ENCODE data around the gene DOCK1.
"Not testable (repeated sequence)": the region's sequence is repeated elsewhere in the genome, so short reads cannot be mapped to it uniquely, and the experiment has no call there.

Gene DOCK1

DNA sequence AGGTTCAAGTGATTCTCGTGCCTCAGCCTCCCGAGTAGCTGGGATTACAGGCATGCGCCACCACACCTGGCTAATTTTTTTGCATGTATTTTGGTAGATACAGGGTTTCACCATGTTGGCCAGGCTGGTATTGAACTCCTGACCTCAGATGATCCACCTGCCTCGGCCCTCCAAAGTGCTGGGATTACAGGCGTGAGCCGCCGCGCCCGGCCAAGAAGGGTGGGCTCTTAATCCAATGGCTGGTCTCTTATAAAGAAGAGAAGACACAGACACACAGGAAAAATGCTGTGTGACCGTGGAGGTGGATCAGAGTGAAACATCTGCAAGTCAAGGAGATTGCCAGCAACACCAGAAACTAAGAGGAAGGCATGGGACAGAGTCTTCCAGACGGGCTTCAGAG lies 394.0 kb downstream of the DOCK1 start:
- H3K27me3 ChIP-seq (ENCODE audit: control insufficient read depth, insufficient read depth, low read length); H3K9me3 ChIP-seq (ENCODE audit: control insufficient read depth, low read depth, low read length); H3K4me3 ChIP-seq (ENCODE audit: low read length); H3K9ac ChIP-seq (ENCODE audit: low read length); H3K27ac ChIP-seq (ENCODE audit: low read length); H3K36me3 ChIP-seq (ENCODE audit: control insufficient read depth, low read depth, low read length): not testable (repeated sequence)
- H3K4me1 ChIP-seq (ENCODE audit: control insufficient read depth, low read depth, low read length), result peaks cover 16% of the 10 kb centered on the region

DNA sequence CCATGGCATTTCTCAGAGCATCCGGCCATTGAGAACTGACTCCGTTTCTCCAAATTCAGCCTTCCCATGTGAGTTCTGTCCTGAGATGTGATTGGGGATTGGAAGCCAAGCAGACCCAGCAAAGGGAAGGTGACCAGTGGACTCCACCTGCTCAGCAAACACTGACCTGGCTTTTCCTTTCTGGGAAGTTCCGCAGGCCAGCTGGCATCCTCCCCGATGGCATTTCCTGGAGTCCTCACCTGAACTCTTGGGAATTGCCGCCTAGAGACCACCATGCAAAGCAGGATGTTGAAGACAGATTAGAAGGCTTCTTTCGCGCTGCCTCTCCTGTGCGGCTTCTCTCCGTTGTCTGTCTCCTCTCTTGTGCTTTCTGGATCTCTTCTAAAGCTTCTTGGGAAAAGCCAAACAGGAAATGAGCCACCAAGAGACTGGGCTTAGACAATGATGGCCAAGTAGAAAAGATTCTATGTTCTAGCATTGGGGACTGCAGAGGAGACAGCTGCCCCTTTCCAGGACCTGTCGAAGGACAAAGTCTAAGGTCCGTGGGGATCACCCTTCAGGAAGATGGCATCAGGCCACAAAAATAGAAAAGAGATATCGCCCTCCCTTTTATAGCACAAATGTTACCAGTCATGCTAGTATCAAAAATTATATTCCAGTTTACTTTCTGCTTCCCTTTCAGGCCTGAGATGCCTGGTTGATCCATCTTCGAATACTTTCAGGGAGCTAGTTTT lies 394.9 kb downstream of the DOCK1 start:
- no peaks in the 10 kb centered on the region for H3K9me3 ChIP-seq (ENCODE audit: control insufficient read depth, low read depth, low read length)
- H3K27me3 ChIP-seq (ENCODE audit: control insufficient read depth, insufficient read depth, low read length), result no peaks in the 10 kb centered on the region
- no peak overlapping the region for H3K4me3 ChIP-seq (ENCODE audit: low read length)
- peaks cover 16% of the 10 kb centered on the region for H3K4me1 ChIP-seq (ENCODE audit: control insufficient read depth, low read depth, low read length)
- no peaks in the 10 kb centered on the region for H3K36me3 ChIP-seq (ENCODE audit: control insufficient read depth, low read depth, low read length)
- no peak overlapping the region for H3K27ac ChIP-seq (ENCODE audit: low read length)
- no peak overlapping the region for H3K9ac ChIP-seq (ENCODE audit: low read length)

DNA sequence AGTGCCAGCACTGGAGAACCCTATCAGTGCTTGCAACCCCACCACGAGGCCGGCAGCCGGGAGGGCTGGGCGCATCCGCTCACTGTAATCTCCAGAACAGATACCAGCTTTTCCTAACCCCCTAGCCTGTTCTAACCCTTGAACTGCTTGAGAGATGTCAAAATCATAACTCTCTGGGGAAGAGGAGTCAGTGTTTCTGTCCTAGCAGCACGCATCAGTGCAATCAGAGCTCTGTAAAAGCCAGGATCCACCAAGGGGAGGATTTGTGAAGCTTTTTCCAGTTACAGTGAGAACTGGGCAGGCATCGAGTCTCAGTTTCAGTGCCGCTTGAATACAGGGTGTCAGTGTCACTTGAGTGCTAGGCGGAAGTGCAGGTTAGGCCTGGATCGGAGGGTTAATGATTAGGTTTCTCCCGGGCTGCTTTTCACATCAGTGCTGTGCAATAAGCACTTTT lies 395.7 kb downstream of the DOCK1 start:
- H3K9me3 ChIP-seq (ENCODE audit: control insufficient read depth, low read depth, low read length), result no peaks in the 10 kb centered on the region
- H3K9ac ChIP-seq (ENCODE audit: low read length), result no peak overlapping the region
- H3K27ac ChIP-seq (ENCODE audit: low read length), result no peak overlapping the region
- H3K27me3 ChIP-seq (ENCODE audit: control insufficient read depth, insufficient read depth, low read length), result no peaks in the 10 kb centered on the region
- H3K36me3 ChIP-seq (ENCODE audit: control insufficient read depth, low read depth, low read length), result no peaks in the 10 kb centered on the region
- peaks cover 13% of the 10 kb centered on the region for H3K4me1 ChIP-seq (ENCODE audit: control insufficient read depth, low read depth, low read length)
- H3K4me3 ChIP-seq (ENCODE audit: low read length), result no peak overlapping the region

DNA sequence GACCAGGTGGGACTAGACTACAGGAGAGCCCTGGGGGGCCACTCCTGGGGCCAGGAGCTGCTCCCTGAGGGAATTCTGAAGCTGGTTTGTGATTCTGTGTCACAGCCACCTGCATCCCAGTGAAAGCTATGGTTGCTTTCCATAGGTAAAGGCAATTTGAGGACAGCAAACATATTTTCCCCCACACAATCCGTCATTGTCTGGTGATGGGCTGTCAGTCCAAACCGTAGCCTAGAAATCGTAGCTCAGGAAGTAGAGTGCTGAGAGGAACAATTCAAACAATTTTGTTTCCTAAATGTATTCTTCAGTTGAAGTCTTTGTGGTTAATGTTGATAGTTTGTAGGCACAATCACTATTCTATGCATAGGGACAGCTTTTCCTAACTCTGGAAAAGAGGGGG lies 397.1 kb downstream of the DOCK1 start:
- H3K4me1 ChIP-seq (ENCODE audit: control insufficient read depth, low read depth, low read length), result peaks cover 5% of the 10 kb centered on the region
- no peaks in the 10 kb centered on the region for H3K27me3 ChIP-seq (ENCODE audit: control insufficient read depth, insufficient read depth, low read length)
- no peaks in the 10 kb centered on the region for H3K36me3 ChIP-seq (ENCODE audit: control insufficient read depth, low read depth, low read length)
- no peak overlapping the region for H3K4me3 ChIP-seq (ENCODE audit: low read length)
- no peak overlapping the region for H3K9ac ChIP-seq (ENCODE audit: low read length)
- no peaks in the 10 kb centered on the region for H3K9me3 ChIP-seq (ENCODE audit: control insufficient read depth, low read depth, low read length)
- no peak overlapping the region for H3K27ac ChIP-seq (ENCODE audit: low read length)

DNA sequence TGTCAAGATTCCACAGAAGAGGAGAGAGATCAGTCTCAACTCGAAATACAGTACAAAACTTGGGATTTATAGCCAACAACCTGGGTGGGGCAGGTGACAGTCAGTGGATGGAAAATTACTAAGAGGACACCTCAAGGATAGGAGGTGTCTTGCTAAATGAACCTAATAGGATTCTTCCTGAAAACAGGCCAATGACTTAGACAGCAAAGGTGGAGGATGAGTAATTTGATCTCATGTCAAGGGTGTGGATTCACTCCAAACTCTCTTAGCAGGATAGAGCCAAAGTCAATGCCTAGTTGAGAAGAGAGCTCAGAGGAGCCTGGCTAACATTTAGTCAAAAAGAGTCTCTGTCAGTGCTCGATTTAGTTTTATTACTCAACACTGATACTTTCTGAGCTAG lies 397.9 kb downstream of the DOCK1 start:
- H3K9ac ChIP-seq (ENCODE audit: low read length), result no peak overlapping the region
- H3K9me3 ChIP-seq (ENCODE audit: control insufficient read depth, low read depth, low read length), result no peaks in the 10 kb centered on the region
- no peaks in the 10 kb centered on the region for H3K36me3 ChIP-seq (ENCODE audit: control insufficient read depth, low read depth, low read length)
- H3K27ac ChIP-seq (ENCODE audit: low read length), result no peak overlapping the region
- H3K4me3 ChIP-seq (ENCODE audit: low read length), result no peak overlapping the region
- H3K27me3 ChIP-seq (ENCODE audit: control insufficient read depth, insufficient read depth, low read length), result no peaks in the 10 kb centered on the region
- H3K4me1 ChIP-seq (ENCODE audit: control insufficient read depth, low read depth, low read length), result peaks cover 5% of the 10 kb centered on the region

DNA sequence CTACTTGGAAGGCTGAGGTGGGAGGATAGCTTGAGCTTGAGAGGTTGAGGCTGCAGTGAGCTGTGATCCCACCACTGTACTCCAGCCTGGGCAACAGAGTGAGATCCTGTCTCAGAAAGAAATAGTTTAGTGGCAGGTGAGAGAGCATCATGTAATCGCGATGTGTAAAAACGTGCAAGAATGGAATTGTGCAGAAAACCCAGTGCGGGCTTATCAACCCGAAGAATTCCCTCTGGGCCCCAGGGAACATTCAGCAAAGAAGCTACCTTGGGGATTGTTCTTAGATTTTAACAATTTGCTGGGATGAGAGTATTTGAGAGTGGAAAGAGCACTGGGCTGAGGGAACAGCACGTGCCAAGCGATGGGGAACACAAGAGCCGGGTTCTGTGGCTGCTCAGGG lies 398.5 kb downstream of the DOCK1 start:
- no peak overlapping the region for H3K9ac ChIP-seq (ENCODE audit: low read length)
- no peak overlapping the region for H3K27ac ChIP-seq (ENCODE audit: low read length)
- no peaks in the 10 kb centered on the region for H3K9me3 ChIP-seq (ENCODE audit: control insufficient read depth, low read depth, low read length)
- no peaks in the 10 kb centered on the region for H3K27me3 ChIP-seq (ENCODE audit: control insufficient read depth, insufficient read depth, low read length)
- no peaks in the 10 kb centered on the region for H3K36me3 ChIP-seq (ENCODE audit: control insufficient read depth, low read depth, low read length)
- H3K4me1 ChIP-seq (ENCODE audit: control insufficient read depth, low read depth, low read length), result peaks cover 5% of the 10 kb centered on the region
- H3K4me3 ChIP-seq (ENCODE audit: low read length), result no peak overlapping the region

DNA sequence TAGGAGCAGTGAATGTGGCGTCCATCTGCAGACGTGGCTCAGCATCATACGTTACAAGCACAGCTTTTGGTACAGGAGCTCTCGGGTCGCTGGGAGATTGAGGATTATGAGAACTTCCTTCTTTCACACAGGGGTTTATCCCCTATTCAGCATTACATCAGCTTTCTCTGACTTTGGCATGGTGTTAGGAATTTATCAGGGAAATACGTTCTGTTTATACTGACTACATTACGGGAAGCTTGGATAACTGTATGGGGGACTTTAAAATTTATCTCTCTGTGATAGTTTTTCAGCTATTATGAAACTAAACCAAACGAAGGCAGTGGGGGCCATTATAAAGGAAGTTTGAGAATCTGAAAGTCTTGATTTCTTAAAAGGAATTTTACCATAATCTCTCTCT lies 401.3 kb downstream of the DOCK1 start:
- Histone ChIP-seq H3K36me3 (ENCODE audit: control insufficient read depth, low read depth, low read length) (no peaks in the 10 kb centered on the region), H3K27ac (ENCODE audit: low read length) (no peak overlapping the region), H3K9me3 (ENCODE audit: control insufficient read depth, low read depth, low read length) (no peaks in the 10 kb centered on the region), H3K9ac (ENCODE audit: low read length) (no peak overlapping the region), H3K4me1 (ENCODE audit: control insufficient read depth, low read depth, low read length) (peaks cover 18% of the 10 kb centered on the region), H3K4me3 (ENCODE audit: low read length) (no peak overlapping the region), H3K27me3 (ENCODE audit: control insufficient read depth, insufficient read depth, low read length) (no peaks in the 10 kb centered on the region)

DNA sequence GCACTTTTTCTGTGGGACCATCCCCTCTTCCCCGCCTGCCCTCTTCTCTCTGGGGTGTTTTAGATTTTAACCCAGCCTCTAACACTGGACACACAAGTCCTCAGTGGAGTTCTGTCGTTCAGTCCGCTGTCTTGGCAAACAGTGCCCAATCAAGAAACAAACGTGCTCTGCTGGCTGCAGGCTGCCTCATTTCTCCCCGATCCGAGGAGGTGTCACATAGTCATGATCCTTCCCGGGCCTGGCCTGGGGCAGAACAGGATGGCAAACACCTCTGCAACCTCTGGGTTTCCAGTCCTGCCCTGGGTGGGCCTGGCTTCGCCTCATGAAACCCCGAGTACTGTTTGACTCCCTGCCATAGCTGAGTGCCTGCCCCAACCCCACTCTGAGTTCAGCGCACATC lies 402.1 kb downstream of the DOCK1 start:
- Histone ChIP-seq H3K9me3 (ENCODE audit: control insufficient read depth, low read depth, low read length) (no peaks in the 10 kb centered on the region), H3K27ac (ENCODE audit: low read length) (no peak overlapping the region), H3K4me3 (ENCODE audit: low read length) (no peak overlapping the region), H3K36me3 (ENCODE audit: control insufficient read depth, low read depth, low read length) (no peaks in the 10 kb centered on the region), H3K4me1 (ENCODE audit: control insufficient read depth, low read depth, low read length) (peaks cover 19% of the 10 kb centered on the region), H3K27me3 (ENCODE audit: control insufficient read depth, insufficient read depth, low read length) (no peaks in the 10 kb centered on the region), H3K9ac (ENCODE audit: low read length) (no peak overlapping the region)

DNA sequence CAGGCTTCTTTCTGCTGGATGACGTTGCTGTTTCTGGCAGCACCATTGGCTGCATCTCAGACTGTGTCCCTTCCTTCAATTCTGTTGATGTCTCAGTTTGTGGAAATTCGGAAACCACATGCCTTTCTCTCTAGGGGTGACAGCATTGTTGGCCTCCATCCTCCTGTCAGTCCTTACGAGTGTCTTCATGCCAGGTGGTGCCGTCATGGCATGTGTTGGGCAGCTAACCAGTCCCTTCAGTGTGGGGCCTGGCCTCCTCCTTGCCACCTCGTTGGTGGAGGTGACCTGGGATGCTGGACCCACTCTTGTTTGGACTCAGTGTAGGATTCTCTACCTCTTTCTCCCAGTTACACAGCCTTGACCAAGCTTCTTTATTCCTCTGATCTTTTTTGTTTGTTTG lies 402.8 kb downstream of the DOCK1 start:
- Histone ChIP-seq H3K27ac (ENCODE audit: low read length) (no peak overlapping the region), H3K9ac (ENCODE audit: low read length) (no peak overlapping the region), H3K27me3 (ENCODE audit: control insufficient read depth, insufficient read depth, low read length) (no peaks in the 10 kb centered on the region), H3K36me3 (ENCODE audit: control insufficient read depth, low read depth, low read length) (no peaks in the 10 kb centered on the region), H3K4me1 (ENCODE audit: control insufficient read depth, low read depth, low read length) (peaks cover 16% of the 10 kb centered on the region), H3K4me3 (ENCODE audit: low read length) (no peak overlapping the region), H3K9me3 (ENCODE audit: control insufficient read depth, low read depth, low read length) (no peaks in the 10 kb centered on the region)

DNA sequence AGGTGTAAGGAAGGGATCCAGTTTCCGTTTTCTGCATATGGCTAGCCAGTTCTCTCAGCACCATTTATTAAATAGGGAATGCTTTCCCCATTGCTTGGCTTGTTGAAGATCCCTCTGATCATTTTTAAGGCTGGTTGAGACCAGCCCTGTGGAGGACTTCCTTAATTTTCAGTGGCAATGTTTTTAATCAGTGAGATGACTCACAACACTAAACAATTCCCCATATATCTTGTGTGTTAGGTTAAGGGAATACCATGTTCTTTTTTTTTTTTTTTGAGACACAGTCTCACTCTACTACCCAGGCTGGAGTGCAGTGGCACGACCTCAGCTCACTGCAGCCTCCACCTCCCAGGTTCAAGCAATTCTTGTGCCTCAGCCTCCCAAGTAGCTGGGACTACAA lies 404.4 kb downstream of the DOCK1 start:
- H3K27ac ChIP-seq (ENCODE audit: low read length); H3K4me3 ChIP-seq (ENCODE audit: low read length); H3K9ac ChIP-seq (ENCODE audit: low read length); H3K9me3 ChIP-seq (ENCODE audit: control insufficient read depth, low read depth, low read length); H3K27me3 ChIP-seq (ENCODE audit: control insufficient read depth, insufficient read depth, low read length); H3K36me3 ChIP-seq (ENCODE audit: control insufficient read depth, low read depth, low read length): not testable (repeated sequence)
- peaks cover 14% of the 10 kb centered on the region for H3K4me1 ChIP-seq (ENCODE audit: control insufficient read depth, low read depth, low read length)

DNA sequence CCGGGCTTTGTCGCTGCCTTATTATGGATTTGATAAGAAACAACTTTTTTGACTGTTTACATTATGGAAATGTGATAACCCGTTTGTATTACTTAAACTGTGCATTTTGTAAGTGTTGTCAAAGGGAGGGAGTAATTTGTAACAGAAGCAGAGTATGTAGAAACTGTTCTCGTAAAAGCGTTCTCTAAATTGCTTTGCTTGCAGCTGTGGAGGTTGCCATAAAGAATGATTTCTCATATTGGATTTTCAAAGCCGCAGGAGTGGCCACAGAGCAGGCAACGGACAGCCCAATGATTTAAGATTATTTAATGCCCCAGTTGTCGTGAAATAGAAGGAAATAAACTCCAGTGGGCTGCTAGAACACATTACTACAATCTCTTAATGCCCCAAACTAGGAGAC lies 405.2 kb downstream of the DOCK1 start:
- peaks cover 14% of the 10 kb centered on the region for H3K4me1 ChIP-seq (ENCODE audit: control insufficient read depth, low read depth, low read length)
- no peak overlapping the region for H3K27ac ChIP-seq (ENCODE audit: low read length)
- H3K27me3 ChIP-seq (ENCODE audit: control insufficient read depth, insufficient read depth, low read length), result no peaks in the 10 kb centered on the region
- no peaks in the 10 kb centered on the region for H3K36me3 ChIP-seq (ENCODE audit: control insufficient read depth, low read depth, low read length)
- H3K9ac ChIP-seq (ENCODE audit: low read length), result no peak overlapping the region
- H3K4me3 ChIP-seq (ENCODE audit: low read length), result no peak overlapping the region
- no peaks in the 10 kb centered on the region for H3K9me3 ChIP-seq (ENCODE audit: control insufficient read depth, low read depth, low read length)

DNA sequence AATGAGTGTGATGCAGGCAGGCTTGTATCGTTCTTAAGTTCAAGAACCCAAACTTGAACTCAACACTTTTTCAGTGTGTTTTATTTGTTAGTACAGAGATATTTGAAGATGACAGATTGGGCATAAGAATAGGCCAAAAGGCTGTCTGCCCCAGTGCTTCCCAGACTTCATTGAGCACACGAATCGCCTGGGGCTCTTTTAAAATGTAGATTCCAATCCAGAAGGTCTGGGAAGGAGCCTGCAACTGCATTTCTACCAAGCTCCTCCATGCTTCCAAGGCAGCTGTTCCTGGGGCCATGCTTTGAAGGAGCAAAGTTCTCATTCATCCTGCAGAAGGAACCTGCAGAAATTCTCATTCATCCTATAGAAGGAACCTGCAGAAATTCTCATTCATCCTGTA lies 405.7 kb downstream of the DOCK1 start:
- Histone ChIP-seq H3K4me3 (ENCODE audit: low read length) (no peak overlapping the region), H3K9me3 (ENCODE audit: control insufficient read depth, low read depth, low read length) (no peaks in the 10 kb centered on the region), H3K27ac (ENCODE audit: low read length) (no peak overlapping the region), H3K36me3 (ENCODE audit: control insufficient read depth, low read depth, low read length) (no peaks in the 10 kb centered on the region), H3K9ac (ENCODE audit: low read length) (no peak overlapping the region), H3K4me1 (ENCODE audit: control insufficient read depth, low read depth, low read length) (peaks cover 14% of the 10 kb centered on the region), H3K27me3 (ENCODE audit: control insufficient read depth, insufficient read depth, low read length) (no peaks in the 10 kb centered on the region)
